SK-N-SH treated with all-trans-retinoic acid at 6 μM for 48 hours (cell line): ENCODE measurements around the gene LY86.

Experiments
- ATAC-seq: fragments of 200-7000 bp; cut with Tn5 transposase; 3 replicates; pipeline ENCODE4 v1.9.1; 2020; ENCODE audit warnings: mild to moderate bottlenecking, moderate library complexity
- ARNTL ChIP-seq: fragments of 450-650 bp; formaldehyde crosslinking; IDR thresholded peaks from 2 replicates; pipeline ENCODE4 v1.5.0; 2020; ENCODE audit warnings: low read depth, mild to moderate bottlenecking, moderate library complexity, borderline replicate concordance
- BACH2 ChIP-seq: fragments of 250-450 bp; sonication (Bioruptor Pico); IDR thresholded peaks from 2 replicates; pipeline ENCODE4 v1.9.0; 2021; ENCODE audit warnings: mild to moderate bottlenecking, borderline replicate concordance
- CSDC2 ChIP-seq: fragments of 250-450 bp; sonication (Bioruptor Pico); IDR thresholded peaks from 2 replicates; pipeline ENCODE4 v1.5.0; 2020; ENCODE audit warnings: mild to moderate bottlenecking, moderate library complexity
- ESRRG ChIP-seq: fragments of 250-450 bp; sonication (Bioruptor Pico); IDR thresholded peaks from 2 replicates; pipeline ENCODE4 v1.6.1; 2021; ENCODE audit warnings: mild to moderate bottlenecking
- GLIS3 ChIP-seq: fragments of 250-450 bp; sonication (Bioruptor Pico); IDR thresholded peaks from 2 replicates; pipeline ENCODE4 v1.5.0; 2020; ENCODE audit warnings: mild to moderate bottlenecking, moderate library complexity
- ISL1 ChIP-seq: fragments of 250-450 bp; sonication (Bioruptor Pico); IDR thresholded peaks from 2 replicates; pipeline ENCODE4 v2.1.2; 2022; ENCODE audit warnings: mild to moderate bottlenecking, moderate library complexity
- OSR1 ChIP-seq: fragments of 250-450 bp; sonication (Bioruptor Pico); IDR thresholded peaks from 2 replicates; pipeline ENCODE4 v1.8.0; 2022; ENCODE audit warnings: moderate library complexity, mild to moderate bottlenecking, inconsistent platforms
- POU6F1 ChIP-seq: fragments of 250-450 bp; sonication (Bioruptor Pico); IDR thresholded peaks from 2 replicates; pipeline ENCODE4 v1.8.0; 2021; ENCODE audit warnings: low read depth, mild to moderate bottlenecking, moderate library complexity, borderline replicate concordance
- PPARA ChIP-seq: fragments of 250-450 bp; sonication (Bioruptor Pico); IDR thresholded peaks from 2 replicates; pipeline ENCODE4 v1.5.0; 2020; ENCODE audit warnings: mild to moderate bottlenecking, borderline replicate concordance
- RARB ChIP-seq: fragments of 250-450 bp; sonication (Bioruptor Pico); IDR thresholded peaks from 2 replicates; pipeline ENCODE4 v1.8.0; 2021; ENCODE audit warnings: mild to moderate bottlenecking, moderate library complexity
- SNAI2 ChIP-seq: fragments of 250-450 bp; sonication (Bioruptor Pico); IDR thresholded peaks from 2 replicates; pipeline ENCODE4 v1.5.0; 2020; ENCODE audit warnings: mild to moderate bottlenecking, moderate library complexity
- TCF4 ChIP-seq: fragments of 250-450 bp; sonication (Bioruptor Pico); IDR thresholded peaks from 2 replicates; pipeline ENCODE4 v1.8.0; 2021; ENCODE audit warnings: mild to moderate bottlenecking, moderate library complexity, borderline replicate concordance
- TOX ChIP-seq: fragments of 250-450 bp; sonication (Bioruptor Pico); IDR thresholded peaks from 2 replicates; pipeline ENCODE4 v1.8.0; 2021; ENCODE audit warnings: mild to moderate bottlenecking, moderate library complexity, borderline replicate concordance
- TSHZ2 ChIP-seq: fragments of 250-450 bp; sonication (Bioruptor Pico); IDR thresholded peaks from 2 replicates; pipeline ENCODE4 v1.5.0; 2020; ENCODE audit warnings: mild to moderate bottlenecking, moderate library complexity
- ZC3H10 ChIP-seq: fragments of 250-450 bp; sonication (Bioruptor Pico); IDR thresholded peaks from 2 replicates; pipeline ENCODE4 v1.5.1; 2021; ENCODE audit warnings: mild to moderate bottlenecking, moderate library complexity
- ZFP3 ChIP-seq: fragments of 250-450 bp; sonication (Bioruptor Pico); IDR thresholded peaks from 2 replicates; pipeline ENCODE4 v1.5.0; 2020; ENCODE audit warnings: mild to moderate bottlenecking, moderate library complexity
- ZFP30 ChIP-seq: fragments of 450-650 bp; formaldehyde crosslinking; IDR thresholded peaks from 2 replicates; pipeline ENCODE4 v1.5.0; 2022; ENCODE audit warnings: mild to moderate bottlenecking, moderate library complexity
- ZNF565 ChIP-seq: fragments of 450-650 bp; formaldehyde crosslinking; conservative IDR thresholded peaks from 2 replicates; pipeline ENCODE4 v1.5.0; 2020; ENCODE audit warnings: low read depth, mild to moderate bottlenecking, moderate library complexity
- ZNF70 ChIP-seq: fragments of 450-650 bp; formaldehyde crosslinking; IDR thresholded peaks from 2 replicates; pipeline ENCODE4 v1.5.0; 2020; ENCODE audit warnings: mild to moderate bottlenecking, moderate library complexity
- ZNF8 ChIP-seq: fragments of 450-650 bp; formaldehyde crosslinking; IDR thresholded peaks from 2 replicates; pipeline ENCODE4 v1.5.0; 2020; ENCODE audit warnings: mild to moderate bottlenecking, moderate library complexity

The LY86 gene

GRCh38 chr6:6650839-6651238 is 62.3 kb downstream of the LY86 start:
- TF ChIP-seq ZNF8 (0 out of 2 replicates have a peak, but pooled peaks have one; percentile 24), BACH2 (CRISPR knock-in tag) (no peak)
- TF ChIP-seq, all 23 proteins: peak for 1
- no peak for ATAC-seq

- ATAC-seq: no peak
- TF ChIP-seq GLIS3: no peak
- TF ChIP-seq ZFP30 (CRISPR knock-in tag): no peak
- TF ChIP-seq ZC3H10 (CRISPR knock-in tag): no peak
- no peak for TF ChIP-seq ESRRG (CRISPR knock-in tag)
- no peak for TF ChIP-seq ZNF565 (CRISPR knock-in tag)
- TF ChIP-seq TSHZ2 (CRISPR knock-in tag): no peak
Observed at GRCh38 chr6:6651335-6651734, 62.8 kb downstream of the LY86 start.

- no peak for ATAC-seq
- TF ChIP-seq ZNF70 (no peak), ZC3H10 (CRISPR knock-in tag) (no peak), ZFP3 (no peak), GLIS3 (no peak), ZNF8 (no peak), ARNTL (CRISPR knock-in tag) (no peak), RARB (CRISPR knock-in tag) (no peak), TOX (no peak), SNAI2 (CRISPR knock-in tag) (no peak), TSHZ2 (CRISPR knock-in tag) (no peak), PPARA (CRISPR knock-in tag) (no peak), ZFP30 (CRISPR knock-in tag) (no peak), CSDC2 (CRISPR knock-in tag) (no peak), OSR1 (CRISPR knock-in tag) (no peak), TCF4 (CRISPR knock-in tag) (no peak)
Observed at GRCh38 chr6:6652932-6653331, 64.4 kb downstream of the LY86 start.

GRCh38 chr6:6654599-6655575 is 66.4 kb downstream of the LY86 start:
- TF ChIP-seq TCF4 (CRISPR knock-in tag): no peak
- TF ChIP-seq ZNF8: no peak
- no peak for TF ChIP-seq ISL1 (CRISPR knock-in tag)
- no peak for TF ChIP-seq ESRRG (CRISPR knock-in tag)
- no peak for TF ChIP-seq CSDC2 (CRISPR knock-in tag)
- TF ChIP-seq OSR1 (CRISPR knock-in tag): no peak
- TF ChIP-seq POU6F1 (CRISPR knock-in tag): no peak
- no peak for TF ChIP-seq RARB (CRISPR knock-in tag)
- no peak for TF ChIP-seq ZNF565 (CRISPR knock-in tag)
- no peak for TF ChIP-seq ZFP30 (CRISPR knock-in tag)
- no peak for TF ChIP-seq ZC3H10 (CRISPR knock-in tag)
- no peak for ATAC-seq
